Measurements from ENCODE around the gene CPA5.

DNA sequence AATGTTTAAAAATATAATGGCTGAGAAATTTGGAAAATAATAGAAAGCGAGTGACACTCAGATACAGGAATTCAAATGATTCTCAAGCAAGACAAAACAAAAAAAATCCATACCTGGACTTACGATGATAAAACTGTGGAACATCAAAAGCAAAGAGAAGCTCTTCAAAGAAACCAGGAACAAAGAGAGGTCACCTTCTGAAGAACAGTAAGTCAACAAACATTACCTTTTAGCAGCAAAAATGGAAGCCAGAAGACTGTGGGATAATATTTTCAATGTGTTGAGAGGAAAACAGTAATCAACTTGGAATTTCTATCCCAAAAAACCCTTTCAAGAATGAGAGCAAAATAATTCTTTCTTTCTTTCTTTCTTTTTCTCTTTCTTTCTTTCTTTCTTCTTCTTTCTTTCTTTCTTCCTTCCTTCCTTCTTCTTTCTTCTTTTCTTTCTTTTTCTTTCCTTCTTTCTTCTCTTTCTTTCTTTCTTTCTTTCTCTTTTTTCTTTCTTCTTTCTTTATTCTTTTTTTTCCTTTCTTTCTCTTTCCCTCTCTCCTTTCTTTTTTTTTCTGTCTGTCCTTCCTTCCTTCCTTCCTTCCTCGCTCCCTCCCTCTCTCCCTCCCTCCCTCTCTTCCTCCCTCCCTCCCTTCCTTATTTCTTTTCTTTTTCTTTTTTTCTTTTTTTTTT lies 1.8 kb upstream of the CPA5 start:
- TF ChIP-seq ZNF384 (IDR thresholded peaks at IDR 0.05): no peak
- no peak for TF ChIP-seq TARDBP (IDR thresholded peaks at IDR 0.05)
- TF ChIP-seq ELF4 (IDR thresholded peaks at IDR 0.05): no peak
- TF ChIP-seq, protein P1, sequence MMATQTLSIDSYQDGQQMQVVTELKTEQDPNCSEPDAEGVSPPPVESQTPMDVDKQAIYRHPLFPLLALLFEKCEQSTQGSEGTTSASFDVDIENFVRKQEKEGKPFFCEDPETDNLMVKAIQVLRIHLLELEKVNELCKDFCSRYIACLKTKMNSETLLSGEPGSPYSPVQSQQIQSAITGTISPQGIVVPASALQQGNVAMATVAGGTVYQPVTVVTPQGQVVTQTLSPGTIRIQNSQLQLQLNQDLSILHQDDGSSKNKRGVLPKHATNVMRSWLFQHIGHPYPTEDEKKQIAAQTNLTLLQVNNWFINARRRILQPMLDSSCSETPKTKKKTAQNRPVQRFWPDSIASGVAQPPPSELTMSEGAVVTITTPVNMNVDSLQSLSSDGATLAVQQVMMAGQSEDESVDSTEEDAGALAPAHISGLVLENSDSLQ (IDR thresholded peaks at IDR 0.05): no peak
- TF ChIP-seq ARNT (IDR thresholded peaks at IDR 0.05): no peak

Data from HEK293T (cell line).